ENCODE data around the gene ADAMTS17. TPM values are rescaled to one million over a fixed set of nuclear protein-coding genes. Genes with fewer than 3 reads are reported as not detected.

Gene ADAMTS17
- total RNA-seq, 1 donor from 2014 or later: 1.5 TPM

- no peak for TF ChIP-seq CTCF (IDR thresholded peaks at IDR 0.05)
- Mint-ChIP-seq H3K36me3 (ENCODE audit: unreplicated experiment) (no peaks in the 10 kb centered on the region), H3K4me1 (ENCODE audit: unreplicated experiment) (peaks cover 48% of the 10 kb centered on the region), H3K27ac (ENCODE audit: unreplicated experiment) (peak overlapping the region; percentile 83), H3K4me3 (ENCODE audit: unreplicated experiment) (peak overlapping the region; percentile 12), H3K27me3 (ENCODE audit: unreplicated experiment) (no peaks in the 10 kb centered on the region), H3K9me3 (ENCODE audit: unreplicated experiment) (no peaks in the 10 kb centered on the region)
- DNase-seq (ENCODE audit: extremely low spot score, unreplicated experiment): no peak
Observed at GRCh38 chr15:100111125-100112060, 230.4 kb downstream of the ADAMTS17 start.

- Mint-ChIP-seq H3K36me3 (ENCODE audit: unreplicated experiment) (no peaks in the 10 kb centered on the region), H3K4me1 (ENCODE audit: unreplicated experiment) (peaks cover 41% of the 10 kb centered on the region), H3K4me3 (ENCODE audit: unreplicated experiment) (no peak overlapping the region), H3K27ac (ENCODE audit: unreplicated experiment) (no peak overlapping the region), H3K9me3 (ENCODE audit: unreplicated experiment) (no peaks in the 10 kb centered on the region), H3K27me3 (ENCODE audit: unreplicated experiment) (no peaks in the 10 kb centered on the region)
- no peak for DNase-seq (ENCODE audit: extremely low spot score, unreplicated experiment)
- TF ChIP-seq CTCF (IDR thresholded peaks at IDR 0.05): no peak
Observed at GRCh38 chr15:100109486-100110035, 232.2 kb downstream of the ADAMTS17 start.

GRCh38 chr15:100108846-100109245, 232.9 kb downstream of the ADAMTS17 start:
- H3K9me3 Mint-ChIP-seq (ENCODE audit: unreplicated experiment): no peaks in the 10 kb centered on the region
- H3K27ac Mint-ChIP-seq (ENCODE audit: unreplicated experiment): no peak overlapping the region
- H3K4me3 Mint-ChIP-seq (ENCODE audit: unreplicated experiment): no peak overlapping the region
- H3K4me1 Mint-ChIP-seq (ENCODE audit: unreplicated experiment): peaks cover 34% of the 10 kb centered on the region
- DNase-seq (ENCODE audit: extremely low spot score, unreplicated experiment): no peak
- no peak for TF ChIP-seq CTCF (IDR thresholded peaks at IDR 0.05)
- H3K27me3 Mint-ChIP-seq (ENCODE audit: unreplicated experiment): no peaks in the 10 kb centered on the region
- H3K36me3 Mint-ChIP-seq (ENCODE audit: unreplicated experiment): no peaks in the 10 kb centered on the region

GRCh38 chr15:100108346-100108745, 233.4 kb downstream of the ADAMTS17 start:
- H3K36me3 Mint-ChIP-seq (ENCODE audit: unreplicated experiment): no peaks in the 10 kb centered on the region
- H3K27ac Mint-ChIP-seq (ENCODE audit: unreplicated experiment): no peak overlapping the region
- H3K9me3 Mint-ChIP-seq (ENCODE audit: unreplicated experiment): no peaks in the 10 kb centered on the region
- H3K4me1 Mint-ChIP-seq (ENCODE audit: unreplicated experiment): peaks cover 30% of the 10 kb centered on the region
- TF ChIP-seq CTCF (IDR thresholded peaks at IDR 0.05): no peak
- H3K4me3 Mint-ChIP-seq (ENCODE audit: unreplicated experiment): no peak overlapping the region
- H3K27me3 Mint-ChIP-seq (ENCODE audit: unreplicated experiment): no peaks in the 10 kb centered on the region
- DNase-seq (ENCODE audit: extremely low spot score, unreplicated experiment): no peak

- no peak for DNase-seq (ENCODE audit: extremely low spot score, unreplicated experiment)
- no peak overlapping the region for H3K27ac Mint-ChIP-seq (ENCODE audit: unreplicated experiment)
- TF ChIP-seq CTCF (IDR thresholded peaks at IDR 0.05): no peak
- no peaks in the 10 kb centered on the region for H3K36me3 Mint-ChIP-seq (ENCODE audit: unreplicated experiment)
- H3K4me3 Mint-ChIP-seq (ENCODE audit: unreplicated experiment): no peak overlapping the region
- H3K9me3 Mint-ChIP-seq (ENCODE audit: unreplicated experiment): no peaks in the 10 kb centered on the region
- peaks cover 25% of the 10 kb centered on the region for H3K4me1 Mint-ChIP-seq (ENCODE audit: unreplicated experiment)
- no peaks in the 10 kb centered on the region for H3K27me3 Mint-ChIP-seq (ENCODE audit: unreplicated experiment)
Observed at GRCh38 chr15:100107606-100108225, 234.1 kb downstream of the ADAMTS17 start.

All from osteocyte (in vitro differentiated cells).